HG03460 (cell line): ENCODE measurements around the gene MAP3K3.
A peak's percentile ranks its signal among the peaks of the same experiment; 100 is the strongest.
"Not testable (repeated sequence)": the region's sequence is repeated elsewhere in the genome, so short reads cannot be mapped to it uniquely, and the experiment has no call there.

ENCODE experiments used
- ATAC-seq: cut with Tn5 transposase; IDR thresholded peaks from one replicate; pipeline ENCODE4 v1.9.1; 2021; ENCODE audit not compliant: unreplicated experiment

Gene MAP3K3

GRCh38 chr17:63704836-63705235 is 82.6 kb downstream of the MAP3K3 start:
- ATAC-seq: no peak

GRCh38 chr17:63705657-63706056 is 83.4 kb downstream of the MAP3K3 start:
- no peak for ATAC-seq

- ATAC-seq: no peak
Observed at GRCh38 chr17:63706336-63707082, 84.3 kb downstream of the MAP3K3 start.

- ATAC-seq: no peak
Observed at GRCh38 chr17:63707151-63707550, 84.9 kb downstream of the MAP3K3 start.

- no peak for ATAC-seq
Observed at GRCh38 chr17:63709110-63709509, 86.9 kb downstream of the MAP3K3 start.

GRCh38 chr17:63714550-63715277 is 92.5 kb downstream of the MAP3K3 start:
- no peak for ATAC-seq

GRCh38 chr17:63716426-63716825 is 94.2 kb downstream of the MAP3K3 start:
- no peak for ATAC-seq

- no peak for ATAC-seq
Observed at GRCh38 chr17:63718988-63719387, 96.8 kb downstream of the MAP3K3 start.

GRCh38 chr17:63720194-63720593 is 98.0 kb downstream of the MAP3K3 start:
- not testable (repeated sequence) for ATAC-seq

- no peak for ATAC-seq
Observed at GRCh38 chr17:63722403-63722802, 100.2 kb downstream of the MAP3K3 start.

- ATAC-seq: no peak
Observed at GRCh38 chr17:63735691-63736090, 113.5 kb downstream of the MAP3K3 start.

- ATAC-seq: no peak
Observed at GRCh38 chr17:63740464-63741142, 118.4 kb downstream of the MAP3K3 start.

- ATAC-seq: peak; percentile 19
Observed at GRCh38 chr17:63741143-63741407, 118.9 kb downstream of the MAP3K3 start.

GRCh38 chr17:63741408-63742173 is 119.4 kb downstream of the MAP3K3 start, which contains the start of gene STRADA:
TSS of gene STRADA (minus strand) at chr17:63741799. CDS start at chr17:63728369, 13,430 bp downstream.
- peak; percentile 87 for ATAC-seq
